ENCODE results near the gene PBX3. TPM values are rescaled to one million over a fixed set of nuclear protein-coding genes. Genes with fewer than 3 reads are reported as not detected.

The PBX3 gene
- total RNA-seq, 1 experiment from 2014 or later = 39.0 TPM

GRCh38 chr9:125850763-125851162 is 103.6 kb downstream of the PBX3 start:
- POLR2A ChIA-PET = no interaction called here
- DNase-seq (ENCODE audit: low read depth, low spot score) = no peak

DNA sequence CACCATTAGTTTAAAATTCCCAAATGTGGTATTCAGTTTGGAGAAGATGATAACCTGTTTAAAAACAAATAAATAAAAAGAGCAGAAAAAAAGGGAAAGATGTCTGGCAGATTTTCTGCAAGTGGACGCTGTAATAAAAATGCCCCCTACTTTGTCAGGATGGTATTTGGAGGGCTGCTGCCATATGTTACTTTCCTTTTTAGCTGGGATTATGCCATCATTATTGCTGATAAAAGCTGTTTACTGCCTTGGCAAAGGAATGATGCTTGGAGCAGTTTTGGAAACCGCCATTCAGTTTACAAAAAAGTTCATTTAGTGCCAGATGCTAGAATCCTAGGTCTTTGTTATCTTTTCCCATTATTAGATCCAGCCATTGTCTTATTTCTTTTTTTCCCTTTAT is 104.8 kb downstream of the PBX3 start:
- ATAC-seq (no peak), DNase-seq (ENCODE audit: low read depth, low spot score) (no peak)
- H3K4me3 ChIP-seq (ENCODE audit: low read depth in 2 of 2, low read length in 2 of 2) = no peak overlapping the region
- CTCF ChIA-PET = no interaction called here
- TF ChIP-seq, protein P1, sequence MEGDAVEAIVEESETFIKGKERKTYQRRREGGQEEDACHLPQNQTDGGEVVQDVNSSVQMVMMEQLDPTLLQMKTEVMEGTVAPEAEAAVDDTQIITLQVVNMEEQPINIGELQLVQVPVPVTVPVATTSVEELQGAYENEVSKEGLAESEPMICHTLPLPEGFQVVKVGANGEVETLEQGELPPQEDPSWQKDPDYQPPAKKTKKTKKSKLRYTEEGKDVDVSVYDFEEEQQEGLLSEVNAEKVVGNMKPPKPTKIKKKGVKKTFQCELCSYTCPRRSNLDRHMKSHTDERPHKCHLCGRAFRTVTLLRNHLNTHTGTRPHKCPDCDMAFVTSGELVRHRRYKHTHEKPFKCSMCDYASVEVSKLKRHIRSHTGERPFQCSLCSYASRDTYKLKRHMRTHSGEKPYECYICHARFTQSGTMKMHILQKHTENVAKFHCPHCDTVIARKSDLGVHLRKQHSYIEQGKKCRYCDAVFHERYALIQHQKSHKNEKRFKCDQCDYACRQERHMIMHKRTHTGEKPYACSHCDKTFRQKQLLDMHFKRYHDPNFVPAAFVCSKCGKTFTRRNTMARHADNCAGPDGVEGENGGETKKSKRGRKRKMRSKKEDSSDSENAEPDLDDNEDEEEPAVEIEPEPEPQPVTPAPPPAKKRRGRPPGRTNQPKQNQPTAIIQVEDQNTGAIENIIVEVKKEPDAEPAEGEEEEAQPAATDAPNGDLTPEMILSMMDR (IDR thresholded peaks at IDR 0.05) = no peak
- TF ChIP-seq REST (IDR thresholded peaks at IDR 0.05; ENCODE audit: insufficient read depth in 1 of 2, low read depth in 2 of 2, low read length in 1 of 2) (no peak), TCF7L2 (IDR thresholded peaks at IDR 0.05; ENCODE audit: low read depth, low read length) (no peak), SIN3A (IDR thresholded peaks at IDR 0.05; ENCODE audit: borderline replicate concordance, insufficient read depth, low read depth, low read length) (no peak), POLR2AphosphoS5 (IDR thresholded peaks at IDR 0.05; ENCODE audit: low read depth, low read length) (no peak)
- 0 out of 2 replicates have a peak, but pooled peaks cover 2% of the 10 kb centered on the region for H3K36me3 ChIP-seq (ENCODE audit: control insufficient read depth, insufficient read depth, low read length)
- H3K27me3 ChIP-seq (ENCODE audit: control insufficient read depth, insufficient read depth, low read length) = no peaks in the 10 kb centered on the region
- TSS peak; percentile 38 for BruUV-seq (replicated peaks)
- H3K4me1 ChIP-seq (ENCODE audit: control insufficient read depth, insufficient read depth, low read length) = peaks cover 18% of the 10 kb centered on the region; the same call in 1 of the 2 replicates
- no peaks in the 10 kb centered on the region for H3K9me3 ChIP-seq (ENCODE audit: control insufficient read depth, insufficient read depth, low read depth, low read length)
- no peak overlapping the region for H3K27ac ChIP-seq (ENCODE audit: low read length)
- in situ Hi-C loops (cut with HindIII; ENCODE audit: low pct_unique_long_range_greater_than_20kb, low sequenced_read_pairs) = no loop called here
- POLR2A ChIA-PET = no interaction called here
- intact Hi-C loops (cut with micrococcal nuclease; ENCODE audit: unreplicated experiment) = no loop called here

More at GRCh38 chr9:125850763-125851162, 103.6 kb downstream of the PBX3 start:
- no TSS peak for BruUV-seq (replicated peaks)
- ATAC-seq = no peak
- H3K27me3 ChIP-seq (ENCODE audit: control insufficient read depth, insufficient read depth, low read length) = no peaks in the 10 kb centered on the region
- in situ Hi-C loops (cut with HindIII; ENCODE audit: low pct_unique_long_range_greater_than_20kb, low sequenced_read_pairs) = no loop called here
- H3K9me3 ChIP-seq (ENCODE audit: control insufficient read depth, insufficient read depth, low read depth, low read length) = no peaks in the 10 kb centered on the region
- H3K4me1 ChIP-seq (ENCODE audit: control insufficient read depth, insufficient read depth, low read length) = peaks cover 18% of the 10 kb centered on the region; the same call in 1 of the 2 replicates
- no peak overlapping the region; the same call in 1 of the 2 replicates for H3K27ac ChIP-seq (ENCODE audit: low read length)
- CTCF ChIA-PET = no interaction called here
- H3K36me3 ChIP-seq (ENCODE audit: control insufficient read depth, insufficient read depth, low read length) = 0 out of 2 replicates have a peak, but pooled peaks cover 2% of the 10 kb centered on the region
- no peak overlapping the region for H3K4me3 ChIP-seq (ENCODE audit: low read depth in 2 of 2, low read length in 2 of 2)
- intact Hi-C loops (cut with micrococcal nuclease; ENCODE audit: unreplicated experiment) = no loop called here
- TF ChIP-seq POLR2AphosphoS5 (IDR thresholded peaks at IDR 0.05; ENCODE audit: low read depth, low read length) (no peak), TCF7L2 (IDR thresholded peaks at IDR 0.05; ENCODE audit: low read depth, low read length) (peak; percentile 73), REST (IDR thresholded peaks at IDR 0.05; ENCODE audit: insufficient read depth in 1 of 2, low read depth in 2 of 2, low read length in 1 of 2) (no peak)
- TF ChIP-seq, protein P1 (IDR thresholded peaks at IDR 0.05) = no peak
